Activated CD8-positive, alpha-beta T cell treated with anti-CD3 and anti-CD28 coated beads, Interleukin-2, amount 10 ng/mL, durations not matched to agents 7 days and 5 days (primary cell): ENCODE data around the gene TIAL1. TPM values are rescaled to one million over a fixed set of nuclear protein-coding genes. Genes with fewer than 3 reads are reported as not detected.

Source experiments
- ATAC-seq: fragments of 150-1000 bp; cut with Tn5 transposase; one replicate; pipeline ENCODE4 v1.10.0; 2021; ENCODE audit warnings: moderate library complexity
- CTCF ChIA-PET: fragments of 350-600 bp; sonication (Branson Sonifier 250); formaldehyde crosslinking; loops from one replicate; lab custom pipeline; 2021; ENCODE audit warnings: antibody characterized with exemption; lab: Charles Lee
- POLR2A ChIA-PET: fragments of 350-600 bp; sonication (Branson Sonifier 250); formaldehyde crosslinking; loops from one replicate; lab custom pipeline; 2021; ENCODE audit warnings: antibody characterized with exemption; lab: Charles Lee
- DNase-seq: peaks from one replicate; pipeline ENCODE4 v3.0.0-alpha.2; 2020
- H3K27ac Mint-ChIP-seq: one replicate; pipeline ENCODE4 v1.8.0; 2021; ENCODE audit warnings: mild to moderate bottlenecking, mixed read lengths
- H3K27me3 Mint-ChIP-seq: one replicate; pipeline ENCODE4 v1.8.0; 2021; ENCODE audit warnings: low read depth, mixed read lengths
- H3K36me3 Mint-ChIP-seq: one replicate; pipeline ENCODE4 v1.8.0; 2021; ENCODE audit warnings: low read depth, mixed read lengths
- H3K4me1 Mint-ChIP-seq: one replicate; pipeline ENCODE4 v1.8.0; 2021; ENCODE audit warnings: low read depth, mixed read lengths
- H3K4me3 Mint-ChIP-seq: one replicate; pipeline ENCODE4 v1.8.0; 2021; ENCODE audit warnings: mild to moderate bottlenecking, mixed read lengths
- H3K9me3 Mint-ChIP-seq: one replicate; pipeline ENCODE4 v1.8.0; 2022; ENCODE audit warnings: mixed read lengths; ENCODE audit not compliant: insufficient read depth
- total RNA-seq, 2 experiments: library from RNA; stranded (reverse); gene quantifications; one replicate each; pipeline ENCODE4 v1.2.3, GENCODE V29; 2021

The TIAL1 gene
- total RNA-seq, 2 experiments from 2014 or later, result 173 to 177 TPM

GRCh38 chr10:119609516-119609915 is 12.8 kb upstream of the TIAL1 start:
- DNase-seq, result no peak
- ChIA-PET POLR2A (no interaction called here), CTCF (interaction anchor here (1.1 kb wide), 1 partner anchor 42 kb away, joined by 4 read pairs; the partner anchor contains the start of gene BAG3)
- H3K27me3 Mint-ChIP-seq, result peaks cover 6% of the 10 kb centered on the region
- no peak overlapping the region for H3K27ac Mint-ChIP-seq
- peaks cover 2% of the 10 kb centered on the region for H3K36me3 Mint-ChIP-seq
- H3K9me3 Mint-ChIP-seq, result no peaks in the 10 kb centered on the region
- no peak for ATAC-seq
- peaks cover 2% of the 10 kb centered on the region for H3K4me1 Mint-ChIP-seq
- H3K4me3 Mint-ChIP-seq, result no peak overlapping the region

DNA sequence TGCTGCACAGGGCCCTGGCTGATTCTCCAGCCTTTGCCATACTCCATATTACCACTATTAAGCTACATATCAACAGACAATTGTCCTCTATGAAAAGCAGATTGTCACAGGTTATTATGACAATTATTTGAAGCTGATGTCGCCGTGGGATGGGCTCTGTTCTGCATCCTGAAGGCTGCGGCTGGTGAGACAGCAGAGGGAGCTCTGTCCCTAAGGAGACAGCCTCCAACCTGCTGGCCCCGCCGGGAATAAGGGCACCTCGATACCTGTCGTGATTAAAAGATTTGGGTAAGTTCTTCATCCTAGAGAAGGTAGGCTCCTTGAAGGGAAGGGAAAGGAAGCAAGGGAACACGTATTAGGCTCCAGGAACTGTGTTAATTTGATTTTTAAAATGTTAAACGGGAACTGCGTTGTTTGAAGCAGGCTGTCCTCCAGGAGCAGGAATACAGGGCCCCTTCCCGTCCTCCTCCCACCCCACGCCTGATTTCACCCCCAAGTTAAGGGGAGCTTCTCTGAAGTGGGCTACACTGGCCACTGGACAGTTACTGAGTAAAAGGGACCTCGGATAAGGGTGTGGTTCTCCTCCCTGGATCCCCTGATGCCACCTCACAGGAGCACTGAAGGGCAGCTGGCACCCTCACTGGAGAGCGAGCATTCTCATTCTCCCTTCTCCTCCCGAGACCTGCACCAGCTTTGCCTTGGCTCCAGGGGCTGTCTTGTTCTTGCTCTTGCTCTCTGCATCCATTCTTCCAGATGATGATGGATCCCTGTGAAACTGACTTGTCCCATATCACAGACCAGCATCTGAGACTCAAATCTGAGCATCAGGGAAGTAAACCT is 11.8 kb upstream of the TIAL1 start:
- CTCF ChIA-PET, result interaction anchor here (1.0 to 1.6 kb wide), 6 partner anchors 16 to 252 kb away, joined by 3 to 8 read pairs (median 4); partner anchors contain the start of gene BAG3
- Mint-ChIP-seq H3K27me3 (peaks cover 6% of the 10 kb centered on the region), H3K4me1 (peaks cover 2% of the 10 kb centered on the region), H3K4me3 (no peak overlapping the region), H3K36me3 (peaks cover 2% of the 10 kb centered on the region), H3K27ac (no peak overlapping the region), H3K9me3 (no peaks in the 10 kb centered on the region)
- ATAC-seq (peak; percentile 39), DNase-seq (no peak)
- POLR2A ChIA-PET, result no interaction called here

DNA sequence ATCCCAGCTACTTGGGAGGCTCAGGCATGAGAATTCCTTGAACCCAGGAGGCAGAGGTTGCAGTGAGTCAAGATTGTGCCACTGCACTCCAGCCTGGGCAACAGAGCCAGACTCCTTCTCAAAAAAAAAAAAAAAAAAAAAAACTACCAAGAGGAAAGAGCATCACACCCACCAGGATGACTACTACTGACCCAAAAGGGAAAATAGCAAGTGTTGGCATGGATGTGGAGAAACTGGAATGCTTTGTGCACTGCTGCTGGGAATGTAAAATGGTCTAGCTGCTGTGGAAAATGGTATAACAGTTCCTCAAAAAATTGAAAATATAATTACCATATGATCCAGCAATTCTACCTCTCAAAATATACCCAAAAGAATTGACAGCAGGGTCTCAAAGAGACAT is 7.7 kb upstream of the TIAL1 start:
- no peak for ATAC-seq
- H3K4me3 Mint-ChIP-seq, result no peak overlapping the region
- CTCF ChIA-PET, result no interaction called here
- POLR2A ChIA-PET, result no interaction called here
- peaks cover 6% of the 10 kb centered on the region for H3K27me3 Mint-ChIP-seq
- no peaks in the 10 kb centered on the region for H3K9me3 Mint-ChIP-seq
- H3K27ac Mint-ChIP-seq, result no peak overlapping the region
- no peak for DNase-seq
- H3K4me1 Mint-ChIP-seq, result peaks cover 2% of the 10 kb centered on the region
- H3K36me3 Mint-ChIP-seq, result no peaks in the 10 kb centered on the region

- Mint-ChIP-seq H3K36me3 (peaks cover 4% of the 10 kb centered on the region), H3K9me3 (no peaks in the 10 kb centered on the region), H3K27ac (no peak overlapping the region), H3K4me3 (no peak overlapping the region), H3K27me3 (peaks cover 3% of the 10 kb centered on the region), H3K4me1 (peaks cover 10% of the 10 kb centered on the region)
- CTCF ChIA-PET, result interaction anchor here (0.6 to 2.7 kb wide), 25 partner anchors 8 to 403 kb away, joined by 3 to 14 read pairs (median 4); partner anchors contain the start of gene BAG3
- POLR2A ChIA-PET, result interaction anchor here (0.6 kb wide), 1 partner anchor 43 kb away, joined by 6 read pairs; no protein-coding TSS in a partner anchor
- peak; percentile 66 for DNase-seq
- peak; percentile 89 for ATAC-seq
Observed at GRCh38 chr10:119602241-119603095, 5.7 kb upstream of the TIAL1 start.

DNA sequence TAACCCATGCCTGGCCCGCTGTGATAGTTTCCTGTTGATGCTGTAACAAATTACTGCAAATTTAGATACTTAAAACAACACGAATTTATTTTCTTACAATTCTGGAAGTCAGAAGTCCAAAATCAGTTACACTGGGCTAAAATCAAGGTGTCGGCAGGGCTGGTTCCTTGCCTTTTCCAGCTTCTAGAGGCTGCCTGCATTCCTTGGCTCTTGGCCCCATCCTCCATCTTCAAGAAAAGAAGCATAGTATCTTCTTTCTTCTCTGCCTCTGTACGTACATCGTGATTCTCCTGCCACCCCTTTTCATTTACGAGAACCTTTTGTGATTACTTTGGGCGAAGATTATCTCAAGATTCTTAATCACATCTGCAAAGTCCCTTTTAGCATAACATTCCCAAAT is 1.6 kb upstream of the TIAL1 start:
- no peak overlapping the region for H3K27ac Mint-ChIP-seq
- POLR2A ChIA-PET, result no interaction called here
- H3K4me3 Mint-ChIP-seq, result no peak overlapping the region

GRCh38 chr10:119597405-119598186 is 832 bp upstream of the TIAL1 start:
- ATAC-seq, result no peak
- Mint-ChIP-seq H3K36me3 (peaks cover 25% of the 10 kb centered on the region), H3K27me3 (no peaks in the 10 kb centered on the region), H3K27ac (peak overlapping the region; percentile 96), H3K9me3 (no peaks in the 10 kb centered on the region), H3K4me1 (peaks cover 37% of the 10 kb centered on the region), H3K4me3 (peak overlapping the region; percentile 93)
- peak; percentile 18 for DNase-seq
- CTCF ChIA-PET, result interaction anchor here (1.1 kb wide), 2 partner anchors 47 to 262 kb away, joined by 3 read pairs; no protein-coding TSS in a partner anchor
- POLR2A ChIA-PET, result interaction anchor here (0.6 to 1.0 kb wide), 2 partner anchors 59 to 391 kb away, joined by 3 read pairs; no protein-coding TSS in a partner anchor

More for the DNA sequence above, 1.6 kb upstream of the TIAL1 start:
- Mint-ChIP-seq H3K4me1 (peaks cover 29% of the 10 kb centered on the region), H3K9me3 (no peaks in the 10 kb centered on the region), H3K36me3 (peaks cover 23% of the 10 kb centered on the region), H3K27me3 (peaks cover 3% of the 10 kb centered on the region)
- CTCF ChIA-PET, result interaction anchor here (1.1 to 1.2 kb wide), 2 partner anchors 58 to 60 kb away, joined by 3 to 4 read pairs; no protein-coding TSS in a partner anchor
- ATAC-seq (no peak), DNase-seq (no peak)

DNA sequence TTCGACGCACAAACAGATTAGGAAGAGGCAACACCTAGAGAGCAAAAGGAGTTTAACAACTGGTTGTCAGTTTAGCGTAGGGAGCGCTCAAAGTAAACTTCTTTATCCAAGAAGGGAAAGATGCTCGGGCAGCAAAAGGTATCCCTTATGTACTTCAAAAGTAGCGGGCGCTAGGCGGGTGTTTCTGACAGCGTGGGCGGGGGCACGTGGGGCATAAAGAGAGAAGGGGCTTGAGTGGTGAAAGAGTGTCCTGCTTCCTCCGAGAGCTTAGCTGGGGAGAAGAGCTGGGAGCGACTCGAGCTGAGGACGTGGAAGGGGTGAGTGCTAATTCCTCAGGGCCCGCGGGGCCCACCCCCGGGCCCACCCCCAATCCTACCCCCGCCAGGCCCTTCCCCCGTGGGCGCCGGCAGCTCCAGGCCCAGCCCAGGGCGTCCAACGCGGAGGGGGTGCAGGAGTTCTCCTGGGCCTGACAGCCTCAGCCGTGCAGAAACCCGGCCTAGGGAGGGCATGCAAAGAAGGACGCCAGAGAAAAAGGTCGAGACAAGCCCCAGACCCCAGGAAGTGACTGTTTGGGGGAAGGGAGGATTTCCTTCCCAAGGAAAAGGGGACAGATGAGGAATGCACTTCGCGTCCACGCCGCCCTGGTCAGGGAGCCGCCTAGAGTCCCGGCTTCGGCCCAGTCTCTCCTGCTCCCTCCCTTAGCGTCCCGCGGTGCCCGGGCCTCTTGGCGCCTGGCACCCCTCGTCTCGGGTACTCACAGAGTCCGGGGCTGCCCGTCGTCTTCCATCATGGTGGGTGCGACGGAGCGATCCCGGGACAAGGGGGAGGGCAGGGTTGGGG is 868 bp downstream of the TIAL1 start:
- Mint-ChIP-seq H3K4me1 (peaks cover 48% of the 10 kb centered on the region), H3K27me3 (no peaks in the 10 kb centered on the region), H3K27ac (peak overlapping the region; percentile 96), H3K36me3 (peaks cover 36% of the 10 kb centered on the region), H3K4me3 (peak overlapping the region; percentile 93), H3K9me3 (no peaks in the 10 kb centered on the region)
- ATAC-seq, result peak; percentile 34
- POLR2A ChIA-PET, result interaction anchor here (0.7 to 2.6 kb wide), 7 partner anchors 14 to 389 kb away, joined by 3 to 11 read pairs (median 3); partner anchors contain the start of genes BAG3 and RGS10
- CTCF ChIA-PET, result interaction anchor here (0.6 to 1.6 kb wide), 6 partner anchors 10 to 389 kb away, joined by 3 to 7 read pairs (median 4); partner anchors contain the start of gene GRK5
- DNase-seq, result peak; percentile 59

DNA sequence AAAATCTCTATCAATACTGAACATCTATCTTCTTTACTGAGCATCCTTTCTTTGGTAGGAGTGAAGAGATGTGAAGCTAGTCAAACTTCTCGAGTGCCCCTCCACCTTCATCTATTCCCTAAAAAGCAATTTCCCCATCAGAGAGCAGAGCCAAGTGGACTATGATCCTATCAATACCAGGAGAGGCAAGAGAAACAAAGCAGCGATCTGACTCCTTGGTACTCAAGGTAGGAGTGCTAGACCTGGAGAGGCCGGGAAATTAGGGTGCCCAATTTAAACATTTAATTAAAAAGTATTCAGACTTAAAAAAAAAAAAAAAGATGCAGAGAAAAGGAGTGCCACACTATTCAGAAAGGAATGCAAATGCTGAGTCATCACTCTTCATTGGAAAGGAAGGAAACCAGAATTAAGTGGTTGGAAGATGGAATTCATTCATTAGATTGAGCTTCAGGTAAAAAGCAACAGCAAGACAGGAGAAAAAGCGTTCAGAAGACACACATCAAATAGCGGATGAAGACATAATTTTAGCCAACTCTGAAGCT is 1.6 kb downstream of the TIAL1 start:
- peak overlapping the region; percentile 96 for H3K27ac Mint-ChIP-seq
- ATAC-seq, result no peak
- H3K27me3 Mint-ChIP-seq, result no peaks in the 10 kb centered on the region
- ChIA-PET CTCF (interaction anchor here (0.6 to 1.6 kb wide), 6 partner anchors 9 to 388 kb away, joined by 3 to 7 read pairs (median 4); partner anchors contain the start of gene GRK5), POLR2A (interaction anchor here (0.7 to 2.6 kb wide), 6 partner anchors 13 to 388 kb away, joined by 3 to 11 read pairs (median 4); partner anchors contain the start of genes BAG3 and RGS10)
- peaks cover 36% of the 10 kb centered on the region for H3K36me3 Mint-ChIP-seq
- H3K4me3 Mint-ChIP-seq, result peak overlapping the region; percentile 93
- no peak for DNase-seq
- peaks cover 48% of the 10 kb centered on the region for H3K4me1 Mint-ChIP-seq
- no peaks in the 10 kb centered on the region for H3K9me3 Mint-ChIP-seq

DNA sequence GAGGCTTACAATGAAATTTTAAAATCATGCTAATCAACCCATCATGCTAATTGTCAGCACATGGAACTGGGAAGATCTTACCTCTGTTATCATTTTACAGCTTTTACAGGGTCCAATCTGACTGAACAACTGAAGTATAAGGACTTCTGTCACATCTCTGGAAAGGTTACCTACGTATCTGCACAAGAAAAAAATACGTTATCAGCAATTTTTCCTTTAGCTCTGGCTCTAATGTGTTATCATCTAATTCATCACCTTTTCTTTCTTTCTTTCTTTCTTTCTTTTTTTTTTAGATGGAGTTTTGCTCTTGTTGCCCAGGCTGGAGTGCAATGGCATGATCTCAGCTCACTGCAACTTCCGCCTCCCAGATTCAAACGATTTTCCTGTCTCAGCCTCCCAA is 8.7 kb downstream of the TIAL1 start:
- Mint-ChIP-seq H3K36me3 (peaks cover 30% of the 10 kb centered on the region), H3K9me3 (no peaks in the 10 kb centered on the region), H3K4me1 (peaks cover 26% of the 10 kb centered on the region), H3K27ac (no peak overlapping the region), H3K4me3 (no peak overlapping the region), H3K27me3 (no peaks in the 10 kb centered on the region)
- POLR2A ChIA-PET, result no interaction called here
- DNase-seq (no peak), ATAC-seq (no peak)
- CTCF ChIA-PET, result interaction anchor here (0.7 to 0.8 kb wide), 2 partner anchors 9 to 11 kb away, joined by 3 to 4 read pairs; no protein-coding TSS in a partner anchor

DNA sequence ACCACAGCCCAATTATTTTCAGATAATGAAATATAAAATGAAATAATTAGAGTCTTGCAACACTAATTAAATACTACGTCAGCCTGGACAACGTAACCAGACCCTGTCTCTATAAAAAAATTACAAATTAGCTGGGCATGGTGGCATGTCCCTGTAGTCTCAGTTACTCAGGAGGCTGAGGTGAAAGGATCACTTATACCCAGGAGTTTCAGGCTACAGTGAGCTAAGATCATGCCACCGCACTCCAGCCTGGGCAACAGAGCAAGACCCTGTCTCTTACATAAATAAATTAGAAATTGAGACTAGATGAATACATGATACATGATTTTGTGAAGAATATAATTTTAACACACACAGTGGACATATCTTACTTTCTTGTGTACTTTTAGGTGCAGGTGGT is 18.4 kb downstream of the TIAL1 start:
- ChIA-PET POLR2A (no interaction called here), CTCF (interaction anchor here (2.1 to 3.5 kb wide), 2 partner anchors 14 to 23 kb away, joined by 5 to 11 read pairs; no protein-coding TSS in a partner anchor)
- ATAC-seq, result no peak
- Mint-ChIP-seq H3K4me3 (no peak overlapping the region), H3K4me1 (peaks cover 35% of the 10 kb centered on the region), H3K36me3 (peaks cover 55% of the 10 kb centered on the region), H3K27me3 (no peaks in the 10 kb centered on the region), H3K27ac (no peak overlapping the region), H3K9me3 (no peaks in the 10 kb centered on the region)
- DNase-seq, result no peak
